SU-DHL-6 (cell line): Measurements from ENCODE around the gene LAMC3.

ENCODE experiments used
- EZH2phosphoT487 ChIP-seq: fragments of 200-600 bp; sonication (generic), shearing (Covaris generic); conservative IDR thresholded peaks from 2 replicates; pipeline ENCODE4 v1.6.1; 2018; ENCODE audit warnings: mild to moderate bottlenecking, antibody characterized with exemption, low read length, moderate library complexity, mixed read lengths
- TF ChIP-seq, protein P1 (sequence below): fragments of 200-600 bp; sonication (generic); IDR thresholded peaks from one replicate; pipeline ENCODE4 v1.5.1; 2017; ENCODE audit warnings: antibody characterized with exemption, mild to moderate bottlenecking, low read length, moderate library complexity; ENCODE audit not compliant: insufficient read depth, poor library complexity, severe bottlenecking

DNA sequence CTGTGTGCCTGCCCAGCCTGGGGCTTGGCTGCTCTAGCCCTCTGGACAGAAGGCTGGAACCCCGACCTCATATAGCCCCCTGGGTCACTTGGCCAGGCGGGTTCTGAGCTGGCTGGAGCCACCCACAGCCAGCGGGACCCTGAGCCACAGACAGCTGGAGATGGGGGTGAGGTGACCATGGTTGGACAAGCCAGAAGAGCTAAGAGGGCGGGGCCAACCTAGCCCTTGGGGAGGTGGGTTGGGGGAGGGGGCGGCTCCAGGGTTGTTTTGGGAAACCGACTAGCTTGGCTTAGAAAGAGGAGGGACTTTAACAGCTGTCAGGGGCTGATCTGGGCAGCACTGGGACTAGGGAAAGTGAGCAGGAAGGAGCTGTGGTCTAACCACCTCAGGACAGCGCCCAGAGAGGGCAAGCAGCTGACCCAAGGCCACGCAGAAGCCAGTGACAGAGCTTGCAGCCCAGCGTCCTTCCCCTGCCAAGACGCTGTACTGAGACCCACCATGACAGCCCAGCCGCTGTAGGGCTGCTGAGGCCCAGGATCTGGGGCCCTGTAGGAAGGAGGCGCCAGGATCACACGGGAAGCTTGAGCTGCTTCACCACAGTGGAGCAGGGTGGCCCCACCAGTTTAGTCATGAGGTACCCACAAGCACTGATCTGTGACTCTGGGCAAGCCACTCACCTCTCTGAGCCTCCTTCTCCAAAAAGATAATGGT is 89.6 kb downstream of the LAMC3 start:
- TF ChIP-seq, protein P1, sequence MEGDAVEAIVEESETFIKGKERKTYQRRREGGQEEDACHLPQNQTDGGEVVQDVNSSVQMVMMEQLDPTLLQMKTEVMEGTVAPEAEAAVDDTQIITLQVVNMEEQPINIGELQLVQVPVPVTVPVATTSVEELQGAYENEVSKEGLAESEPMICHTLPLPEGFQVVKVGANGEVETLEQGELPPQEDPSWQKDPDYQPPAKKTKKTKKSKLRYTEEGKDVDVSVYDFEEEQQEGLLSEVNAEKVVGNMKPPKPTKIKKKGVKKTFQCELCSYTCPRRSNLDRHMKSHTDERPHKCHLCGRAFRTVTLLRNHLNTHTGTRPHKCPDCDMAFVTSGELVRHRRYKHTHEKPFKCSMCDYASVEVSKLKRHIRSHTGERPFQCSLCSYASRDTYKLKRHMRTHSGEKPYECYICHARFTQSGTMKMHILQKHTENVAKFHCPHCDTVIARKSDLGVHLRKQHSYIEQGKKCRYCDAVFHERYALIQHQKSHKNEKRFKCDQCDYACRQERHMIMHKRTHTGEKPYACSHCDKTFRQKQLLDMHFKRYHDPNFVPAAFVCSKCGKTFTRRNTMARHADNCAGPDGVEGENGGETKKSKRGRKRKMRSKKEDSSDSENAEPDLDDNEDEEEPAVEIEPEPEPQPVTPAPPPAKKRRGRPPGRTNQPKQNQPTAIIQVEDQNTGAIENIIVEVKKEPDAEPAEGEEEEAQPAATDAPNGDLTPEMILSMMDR: no peak
- no peak for TF ChIP-seq EZH2phosphoT487
